ENCODE results near the gene HEXIM2.

GRCh38 chr17:45119964-45120363 is 41.7 kb upstream of the HEXIM2 start:
- TF ChIP-seq CTCF (IDR thresholded peaks at IDR 0.05) (no peak), ZFX (IDR thresholded peaks at IDR 0.05; ENCODE audit: borderline replicate concordance) (no peak)

Measured in 22Rv1 (cell line).